HepG2 (cell line): Measurements from ENCODE around the gene EIF2S2.

ENCODE experiments used
- ATF7 ChIP-seq, 2 experiments: fragments of 450-650 bp in 1 of 2; sonication (generic) in 1 of 2; formaldehyde crosslinking in 1 of 2; IDR thresholded peaks; 2 replicates each; pipeline versions ENCODE4 v1.4.0 to v1.6.1; 2016 to 2020; ENCODE audit warnings: antibody characterized with exemption in 1 of 2, mild to moderate bottlenecking in 1 of 2, missing genetic modification reagents in 1 of 2
- MLX ChIP-seq: IDR thresholded peaks from 2 replicates; pipeline ENCODE4 v1.6.1; 2016
- POLR2AphosphoS5 ChIP-seq: IDR thresholded peaks from 2 replicates; pipeline ENCODE4 v1.6.1; 2012; ENCODE audit warnings: low read depth, low read length
- RELA ChIP-seq: sonication (generic); formaldehyde crosslinking; IDR thresholded peaks from 2 replicates; pipeline ENCODE4 v1.4.0; 2020; ENCODE audit warnings: missing genetic modification reagents
- RFXAP ChIP-seq: sonication (generic); formaldehyde crosslinking; IDR thresholded peaks from 2 replicates; pipeline ENCODE4 v1.4.0; 2020; ENCODE audit warnings: missing genetic modification reagents, borderline replicate concordance

GRCh38 chr20:34045930-34046725 lies 65.9 kb downstream of the EIF2S2 start:
- no peak for TF ChIP-seq POLR2AphosphoS5
- TF ChIP-seq RFXAP (CRISPR knock-in tag), result no peak
- no peak for TF ChIP-seq ATF7 (IDR thresholded peaks at IDR 0.05)
- TF ChIP-seq ATF7 (CRISPR knock-in tag; IDR thresholded peaks at IDR 0.05), result no peak
- no peak for TF ChIP-seq MLX (CRISPR knock-in tag)
- TF ChIP-seq RELA, result no peak
